Endothelial cell of umbilical vein (primary cell): ENCODE data around the gene MGLL.

Experiments used
- EZH2 ChIP-seq: IDR thresholded peaks from 2 replicates; pipeline ENCODE4 v1.6.1; 2012; ENCODE audit warnings: borderline replicate concordance, low read depth, mild to moderate bottlenecking, moderate library complexity, low read length, inconsistent platforms; ENCODE audit not compliant: severe bottlenecking
- FOS ChIP-seq: IDR thresholded peaks from 2 replicates; pipeline ENCODE4 v1.6.1; 2011; ENCODE audit warnings: mild to moderate bottlenecking, low read length, moderate library complexity, borderline replicate concordance; ENCODE audit not compliant: insufficient read depth
- JUN ChIP-seq: IDR thresholded peaks from 2 replicates; pipeline ENCODE4 v1.6.1; 2011; ENCODE audit warnings: borderline replicate concordance, low read depth; ENCODE audit not compliant: insufficient read length, insufficient read depth
- MYC ChIP-seq: IDR thresholded peaks from one replicate; pipeline ENCODE4 v1.6.1; 2011; ENCODE audit warnings: mild to moderate bottlenecking, low read depth, low read length
- POLR2A ChIP-seq: IDR thresholded peaks from 2 replicates; pipeline ENCODE4 v1.6.1; 2012; ENCODE audit warnings: low read depth, mild to moderate bottlenecking, control low read depth, low read length
- POLR2AphosphoS5 ChIP-seq: IDR thresholded peaks from 2 replicates; pipeline ENCODE4 v1.6.1; 2012; ENCODE audit warnings: low read depth, mild to moderate bottlenecking, control low read depth, low read length, moderate library complexity; ENCODE audit not compliant: insufficient read depth
- TF ChIP-seq, protein P1 (sequence below), 2 donors: IDR thresholded peaks; 1 replicate in 1 of 2; 2 replicates in 1 of 2; pipeline ENCODE4 v1.5.1; 2011; ENCODE audit warnings: low read length in 2 of 2, mild to moderate bottlenecking in 2 of 2, moderate library complexity in 2 of 2, control low read depth in 1 of 2, inconsistent platforms in 1 of 2, low read depth in 1 of 2; ENCODE audit not compliant: insufficient read depth in 1 of 2; ENCODE audit errors: extremely low read depth in 1 of 2
- TF ChIP-seq, protein P2 (sequence below): IDR thresholded peaks from 2 replicates; pipeline ENCODE4 v1.6.1; 2011; ENCODE audit not compliant: insufficient read depth, insufficient read length

DNA sequence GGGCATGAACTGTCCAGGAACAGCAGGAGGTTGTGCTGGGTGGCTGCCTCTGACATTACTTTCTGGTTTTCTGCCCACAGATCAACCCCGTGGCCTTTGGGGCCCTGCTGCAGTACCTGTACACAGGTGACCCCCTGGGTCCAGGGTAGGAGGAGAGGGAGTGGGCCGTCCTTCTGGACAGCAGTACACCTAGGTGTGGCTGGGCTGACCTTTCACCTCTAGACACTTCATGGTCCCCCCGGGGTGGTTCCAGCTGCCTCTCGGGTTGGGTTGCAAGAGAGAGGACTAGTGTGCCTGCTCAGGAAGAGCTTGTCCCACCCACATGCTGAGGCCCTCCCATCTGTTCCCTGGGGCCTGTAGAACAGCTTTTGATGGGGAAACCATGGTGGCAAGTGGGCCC, 145.9 kb downstream of the MGLL start:
- TF ChIP-seq POLR2A, result no peak
- TF ChIP-seq, protein P1, sequence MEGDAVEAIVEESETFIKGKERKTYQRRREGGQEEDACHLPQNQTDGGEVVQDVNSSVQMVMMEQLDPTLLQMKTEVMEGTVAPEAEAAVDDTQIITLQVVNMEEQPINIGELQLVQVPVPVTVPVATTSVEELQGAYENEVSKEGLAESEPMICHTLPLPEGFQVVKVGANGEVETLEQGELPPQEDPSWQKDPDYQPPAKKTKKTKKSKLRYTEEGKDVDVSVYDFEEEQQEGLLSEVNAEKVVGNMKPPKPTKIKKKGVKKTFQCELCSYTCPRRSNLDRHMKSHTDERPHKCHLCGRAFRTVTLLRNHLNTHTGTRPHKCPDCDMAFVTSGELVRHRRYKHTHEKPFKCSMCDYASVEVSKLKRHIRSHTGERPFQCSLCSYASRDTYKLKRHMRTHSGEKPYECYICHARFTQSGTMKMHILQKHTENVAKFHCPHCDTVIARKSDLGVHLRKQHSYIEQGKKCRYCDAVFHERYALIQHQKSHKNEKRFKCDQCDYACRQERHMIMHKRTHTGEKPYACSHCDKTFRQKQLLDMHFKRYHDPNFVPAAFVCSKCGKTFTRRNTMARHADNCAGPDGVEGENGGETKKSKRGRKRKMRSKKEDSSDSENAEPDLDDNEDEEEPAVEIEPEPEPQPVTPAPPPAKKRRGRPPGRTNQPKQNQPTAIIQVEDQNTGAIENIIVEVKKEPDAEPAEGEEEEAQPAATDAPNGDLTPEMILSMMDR (IDR thresholded peaks at IDR 0.05; ENCODE audit: extremely low read depth in 1 of 2, insufficient read depth in 1 of 2, low read depth in 1 of 2, low read length in 2 of 2), result no peak
- TF ChIP-seq, protein P2, sequence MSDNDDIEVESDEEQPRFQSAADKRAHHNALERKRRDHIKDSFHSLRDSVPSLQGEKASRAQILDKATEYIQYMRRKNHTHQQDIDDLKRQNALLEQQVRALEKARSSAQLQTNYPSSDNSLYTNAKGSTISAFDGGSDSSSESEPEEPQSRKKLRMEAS, result no peak
- TF ChIP-seq MYC, result no peak
- TF ChIP-seq POLR2AphosphoS5, result no peak
- no peak for TF ChIP-seq FOS
- no peak for TF ChIP-seq JUN
- no peak for TF ChIP-seq EZH2
